ENCODE measurements around the gene CCL4. TPM values are rescaled to one million over a fixed set of nuclear protein-coding genes. Genes with fewer than 3 reads are reported as not detected.

Gene CCL4
- total and polyA plus RNA-seq, 4 donors, result 1.7 to 4.6 (median 2.8) TPM

DNA sequence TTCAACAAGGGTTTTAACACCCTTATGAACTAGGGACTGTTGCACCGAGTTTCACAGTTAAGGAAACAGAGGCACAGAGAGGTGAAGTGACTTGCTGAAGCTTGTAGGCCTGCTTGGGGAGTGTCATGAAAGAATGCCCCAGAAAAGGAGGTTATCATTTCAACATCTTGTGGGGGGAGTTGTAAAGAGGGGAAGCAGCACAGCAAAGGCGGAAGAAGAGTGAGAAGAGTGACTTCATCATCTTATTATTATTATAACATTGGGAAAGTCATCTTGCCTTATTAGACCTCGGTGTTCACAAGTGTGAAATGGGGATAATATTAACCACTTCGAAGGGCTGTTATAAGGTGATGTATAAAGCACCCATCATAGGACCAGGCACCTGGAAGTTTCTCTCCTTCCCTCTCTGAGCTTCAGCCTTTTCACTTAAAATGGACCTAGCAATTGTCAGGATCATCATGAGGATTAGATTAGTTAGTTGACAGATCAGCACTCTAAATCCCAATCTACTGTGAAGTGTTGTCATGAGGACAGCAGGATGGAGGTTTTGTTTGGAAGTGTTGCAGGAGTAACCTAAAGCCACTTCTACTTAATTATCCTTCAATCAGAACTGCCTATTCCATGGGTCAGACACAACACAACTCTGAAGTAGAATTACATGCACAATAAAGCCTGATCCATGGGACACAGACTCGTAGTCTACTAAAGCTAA, 2.3 kb downstream of the CCL4 start:
- WGBS, result 84% methylated on average over 5 of the region's 5 CpGs
- TF ChIP-seq EGR1 (IDR thresholded peaks at IDR 0.05; ENCODE audit: low read depth in 2 of 2) (no peak), HNF4G (IDR thresholded peaks at IDR 0.05) (no peak), RXRA (IDR thresholded peaks at IDR 0.05) (no peak), TAF1 (conservative IDR thresholded peaks at IDR 0.05) (no peak), JUND (IDR thresholded peaks at IDR 0.05) (no peak), SP1 (IDR thresholded peaks at IDR 0.05) (no peak), HNF4A (conservative IDR thresholded peaks at IDR 0.05) (no peak), FOXA2 (IDR thresholded peaks at IDR 0.05) (no peak)
- TF ChIP-seq, protein P1, sequence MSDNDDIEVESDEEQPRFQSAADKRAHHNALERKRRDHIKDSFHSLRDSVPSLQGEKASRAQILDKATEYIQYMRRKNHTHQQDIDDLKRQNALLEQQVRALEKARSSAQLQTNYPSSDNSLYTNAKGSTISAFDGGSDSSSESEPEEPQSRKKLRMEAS (IDR thresholded peaks at IDR 0.05), result no peak
- TF ChIP-seq, protein P2, sequence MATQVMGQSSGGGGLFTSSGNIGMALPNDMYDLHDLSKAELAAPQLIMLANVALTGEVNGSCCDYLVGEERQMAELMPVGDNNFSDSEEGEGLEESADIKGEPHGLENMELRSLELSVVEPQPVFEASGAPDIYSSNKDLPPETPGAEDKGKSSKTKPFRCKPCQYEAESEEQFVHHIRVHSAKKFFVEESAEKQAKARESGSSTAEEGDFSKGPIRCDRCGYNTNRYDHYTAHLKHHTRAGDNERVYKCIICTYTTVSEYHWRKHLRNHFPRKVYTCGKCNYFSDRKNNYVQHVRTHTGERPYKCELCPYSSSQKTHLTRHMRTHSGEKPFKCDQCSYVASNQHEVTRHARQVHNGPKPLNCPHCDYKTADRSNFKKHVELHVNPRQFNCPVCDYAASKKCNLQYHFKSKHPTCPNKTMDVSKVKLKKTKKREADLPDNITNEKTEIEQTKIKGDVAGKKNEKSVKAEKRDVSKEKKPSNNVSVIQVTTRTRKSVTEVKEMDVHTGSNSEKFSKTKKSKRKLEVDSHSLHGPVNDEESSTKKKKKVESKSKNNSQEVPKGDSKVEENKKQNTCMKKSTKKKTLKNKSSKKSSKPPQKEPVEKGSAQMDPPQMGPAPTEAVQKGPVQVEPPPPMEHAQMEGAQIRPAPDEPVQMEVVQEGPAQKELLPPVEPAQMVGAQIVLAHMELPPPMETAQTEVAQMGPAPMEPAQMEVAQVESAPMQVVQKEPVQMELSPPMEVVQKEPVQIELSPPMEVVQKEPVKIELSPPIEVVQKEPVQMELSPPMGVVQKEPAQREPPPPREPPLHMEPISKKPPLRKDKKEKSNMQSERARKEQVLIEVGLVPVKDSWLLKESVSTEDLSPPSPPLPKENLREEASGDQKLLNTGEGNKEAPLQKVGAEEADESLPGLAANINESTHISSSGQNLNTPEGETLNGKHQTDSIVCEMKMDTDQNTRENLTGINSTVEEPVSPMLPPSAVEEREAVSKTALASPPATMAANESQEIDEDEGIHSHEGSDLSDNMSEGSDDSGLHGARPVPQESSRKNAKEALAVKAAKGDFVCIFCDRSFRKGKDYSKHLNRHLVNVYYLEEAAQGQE (IDR thresholded peaks at IDR 0.05), result no peak
- no peak for DNase-seq (ENCODE audit: low spot score)
- Histone ChIP-seq H3K27ac (ENCODE audit: low read depth in 1 of 2, low read length in 2 of 2) (no peak overlapping the region), H3K4me1 (ENCODE audit: control insufficient read depth in 4 of 4, insufficient read depth in 4 of 4, low read length in 3 of 4) (no peaks in the 10 kb centered on the region), H3K27me3 (ENCODE audit: control insufficient read depth in 4 of 4, insufficient read depth in 4 of 4, low read length in 3 of 4) (no peaks in the 10 kb centered on the region), H3K9me3 (ENCODE audit: control insufficient read depth in 4 of 4, low read length in 3 of 4) (no peaks in the 10 kb centered on the region), H3K36me3 (ENCODE audit: control insufficient read depth in 4 of 4, insufficient read depth in 3 of 4, low read depth in 1 of 4, low read length in 3 of 4) (no peaks in the 10 kb centered on the region), H3K9ac (ENCODE audit: low read depth in 1 of 2, low read length in 2 of 2) (peak overlapping the region in 1 of 2 donors; percentile 39), H3K4me3 (ENCODE audit: low read depth in 1 of 3, low read length in 3 of 3) (no peak overlapping the region)

DNA sequence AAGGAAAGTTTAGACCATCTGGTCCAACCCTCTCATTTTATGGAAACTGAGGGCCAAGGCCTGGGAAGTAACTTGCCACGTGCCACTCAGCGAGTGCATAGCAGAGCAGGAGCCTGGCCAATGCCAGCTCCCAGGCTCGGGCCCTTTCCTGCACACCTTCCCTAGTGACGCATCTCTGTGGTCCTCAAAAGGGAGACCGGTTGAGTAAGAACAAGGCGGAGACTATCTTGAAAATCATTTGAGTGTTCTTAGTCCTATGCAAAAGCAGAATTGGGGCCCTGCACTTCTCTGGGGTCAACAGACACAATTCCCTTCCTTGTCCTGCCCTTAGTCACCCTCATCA, 2.8 kb downstream of the CCL4 start:
- no peak for DNase-seq (ENCODE audit: low spot score)
- H3K27ac ChIP-seq (ENCODE audit: low read depth in 1 of 2, low read length in 2 of 2), result no peak overlapping the region
- TF ChIP-seq EGR1 (IDR thresholded peaks at IDR 0.05; ENCODE audit: low read depth in 2 of 2) (no peak), HNF4G (IDR thresholded peaks at IDR 0.05) (no peak), NR2F2 (IDR thresholded peaks at IDR 0.05) (no peak), FOXA2 (IDR thresholded peaks at IDR 0.05) (no peak), RXRA (IDR thresholded peaks at IDR 0.05) (no peak), JUND (IDR thresholded peaks at IDR 0.05) (no peak), FOXA1 (IDR thresholded peaks at IDR 0.05) (no peak), GABPA (IDR thresholded peaks at IDR 0.05 in 1 of 2, conservative IDR thresholded peaks at IDR 0.05 in 1 of 2) (no peak), HNF4A (conservative IDR thresholded peaks at IDR 0.05) (no peak), SP1 (IDR thresholded peaks at IDR 0.05) (no peak)
- TF ChIP-seq, protein P1 (IDR thresholded peaks at IDR 0.05), result no peak
- TF ChIP-seq, protein P3, sequence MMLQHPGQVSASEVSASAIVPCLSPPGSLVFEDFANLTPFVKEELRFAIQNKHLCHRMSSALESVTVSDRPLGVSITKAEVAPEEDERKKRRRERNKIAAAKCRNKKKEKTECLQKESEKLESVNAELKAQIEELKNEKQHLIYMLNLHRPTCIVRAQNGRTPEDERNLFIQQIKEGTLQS (IDR thresholded peaks at IDR 0.05), result no peak
- TF ChIP-seq, protein P4, sequence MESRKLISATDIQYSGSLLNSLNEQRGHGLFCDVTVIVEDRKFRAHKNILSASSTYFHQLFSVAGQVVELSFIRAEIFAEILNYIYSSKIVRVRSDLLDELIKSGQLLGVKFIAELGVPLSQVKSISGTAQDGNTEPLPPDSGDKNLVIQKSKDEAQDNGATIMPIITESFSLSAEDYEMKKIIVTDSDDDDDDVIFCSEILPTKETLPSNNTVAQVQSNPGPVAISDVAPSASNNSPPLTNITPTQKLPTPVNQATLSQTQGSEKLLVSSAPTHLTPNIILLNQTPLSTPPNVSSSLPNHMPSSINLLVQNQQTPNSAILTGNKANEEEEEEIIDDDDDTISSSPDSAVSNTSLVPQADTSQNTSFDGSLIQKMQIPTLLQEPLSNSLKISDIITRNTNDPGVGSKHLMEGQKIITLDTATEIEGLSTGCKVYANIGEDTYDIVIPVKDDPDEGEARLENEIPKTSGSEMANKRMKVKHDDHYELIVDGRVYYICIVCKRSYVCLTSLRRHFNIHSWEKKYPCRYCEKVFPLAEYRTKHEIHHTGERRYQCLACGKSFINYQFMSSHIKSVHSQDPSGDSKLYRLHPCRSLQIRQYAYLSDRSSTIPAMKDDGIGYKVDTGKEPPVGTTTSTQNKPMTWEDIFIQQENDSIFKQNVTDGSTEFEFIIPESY (IDR thresholded peaks at IDR 0.05), result no peak
- TF ChIP-seq, protein P5, sequence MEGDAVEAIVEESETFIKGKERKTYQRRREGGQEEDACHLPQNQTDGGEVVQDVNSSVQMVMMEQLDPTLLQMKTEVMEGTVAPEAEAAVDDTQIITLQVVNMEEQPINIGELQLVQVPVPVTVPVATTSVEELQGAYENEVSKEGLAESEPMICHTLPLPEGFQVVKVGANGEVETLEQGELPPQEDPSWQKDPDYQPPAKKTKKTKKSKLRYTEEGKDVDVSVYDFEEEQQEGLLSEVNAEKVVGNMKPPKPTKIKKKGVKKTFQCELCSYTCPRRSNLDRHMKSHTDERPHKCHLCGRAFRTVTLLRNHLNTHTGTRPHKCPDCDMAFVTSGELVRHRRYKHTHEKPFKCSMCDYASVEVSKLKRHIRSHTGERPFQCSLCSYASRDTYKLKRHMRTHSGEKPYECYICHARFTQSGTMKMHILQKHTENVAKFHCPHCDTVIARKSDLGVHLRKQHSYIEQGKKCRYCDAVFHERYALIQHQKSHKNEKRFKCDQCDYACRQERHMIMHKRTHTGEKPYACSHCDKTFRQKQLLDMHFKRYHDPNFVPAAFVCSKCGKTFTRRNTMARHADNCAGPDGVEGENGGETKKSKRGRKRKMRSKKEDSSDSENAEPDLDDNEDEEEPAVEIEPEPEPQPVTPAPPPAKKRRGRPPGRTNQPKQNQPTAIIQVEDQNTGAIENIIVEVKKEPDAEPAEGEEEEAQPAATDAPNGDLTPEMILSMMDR (IDR thresholded peaks at IDR 0.05; ENCODE audit: low read depth, low read length, missing input control), result no peak
- H3K9ac ChIP-seq (ENCODE audit: low read depth in 1 of 2, low read length in 2 of 2), result no peak overlapping the region
- H3K27me3 ChIP-seq (ENCODE audit: control insufficient read depth in 4 of 4, insufficient read depth in 4 of 4, low read length in 3 of 4), result no peaks in the 10 kb centered on the region
- H3K36me3 ChIP-seq (ENCODE audit: control insufficient read depth in 4 of 4, insufficient read depth in 3 of 4, low read depth in 1 of 4, low read length in 3 of 4), result no peaks in the 10 kb centered on the region
- 93% methylated on average over 6 of the region's 6 CpGs for WGBS
- H3K9me3 ChIP-seq (ENCODE audit: control insufficient read depth in 4 of 4, low read length in 3 of 4), result no peaks in the 10 kb centered on the region
- no peak overlapping the region for H3K4me3 ChIP-seq (ENCODE audit: low read depth in 1 of 3, low read length in 3 of 3)
- H3K4me1 ChIP-seq (ENCODE audit: control insufficient read depth in 4 of 4, insufficient read depth in 4 of 4, low read length in 3 of 4), result no peaks in the 10 kb centered on the region
